ENCODE data around the gene NUP54. TPM values are rescaled to one million over a fixed set of nuclear protein-coding genes. Genes with fewer than 3 reads are reported as not detected.

The NUP54 gene
- total and polyA plus RNA-seq, 2 of the 8 experiments (the other 6 are each of a cell fraction or from before 2014, with no cell fraction given), result 51.4 to 103 TPM

DNA sequence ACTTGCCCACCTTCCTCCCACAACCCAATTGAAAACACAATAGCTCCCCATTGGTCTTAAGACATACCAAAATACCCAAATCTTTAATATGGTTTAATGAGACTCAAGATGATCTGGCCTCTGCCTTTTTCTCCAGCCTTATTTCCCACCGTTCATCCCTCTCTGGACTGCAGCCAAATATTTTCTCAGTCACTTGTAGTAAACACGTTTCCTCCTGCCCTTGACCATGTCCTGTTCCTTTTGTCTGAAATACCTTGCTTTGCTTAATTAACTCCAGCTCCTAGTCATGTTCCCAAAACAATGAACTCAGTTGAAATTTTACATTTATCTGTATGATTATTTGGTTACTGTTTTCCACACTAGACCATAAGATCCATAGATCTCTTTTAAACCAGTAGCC is 8.4 kb upstream of the NUP54 start (continued):
- TF ChIP-seq, protein P1, sequence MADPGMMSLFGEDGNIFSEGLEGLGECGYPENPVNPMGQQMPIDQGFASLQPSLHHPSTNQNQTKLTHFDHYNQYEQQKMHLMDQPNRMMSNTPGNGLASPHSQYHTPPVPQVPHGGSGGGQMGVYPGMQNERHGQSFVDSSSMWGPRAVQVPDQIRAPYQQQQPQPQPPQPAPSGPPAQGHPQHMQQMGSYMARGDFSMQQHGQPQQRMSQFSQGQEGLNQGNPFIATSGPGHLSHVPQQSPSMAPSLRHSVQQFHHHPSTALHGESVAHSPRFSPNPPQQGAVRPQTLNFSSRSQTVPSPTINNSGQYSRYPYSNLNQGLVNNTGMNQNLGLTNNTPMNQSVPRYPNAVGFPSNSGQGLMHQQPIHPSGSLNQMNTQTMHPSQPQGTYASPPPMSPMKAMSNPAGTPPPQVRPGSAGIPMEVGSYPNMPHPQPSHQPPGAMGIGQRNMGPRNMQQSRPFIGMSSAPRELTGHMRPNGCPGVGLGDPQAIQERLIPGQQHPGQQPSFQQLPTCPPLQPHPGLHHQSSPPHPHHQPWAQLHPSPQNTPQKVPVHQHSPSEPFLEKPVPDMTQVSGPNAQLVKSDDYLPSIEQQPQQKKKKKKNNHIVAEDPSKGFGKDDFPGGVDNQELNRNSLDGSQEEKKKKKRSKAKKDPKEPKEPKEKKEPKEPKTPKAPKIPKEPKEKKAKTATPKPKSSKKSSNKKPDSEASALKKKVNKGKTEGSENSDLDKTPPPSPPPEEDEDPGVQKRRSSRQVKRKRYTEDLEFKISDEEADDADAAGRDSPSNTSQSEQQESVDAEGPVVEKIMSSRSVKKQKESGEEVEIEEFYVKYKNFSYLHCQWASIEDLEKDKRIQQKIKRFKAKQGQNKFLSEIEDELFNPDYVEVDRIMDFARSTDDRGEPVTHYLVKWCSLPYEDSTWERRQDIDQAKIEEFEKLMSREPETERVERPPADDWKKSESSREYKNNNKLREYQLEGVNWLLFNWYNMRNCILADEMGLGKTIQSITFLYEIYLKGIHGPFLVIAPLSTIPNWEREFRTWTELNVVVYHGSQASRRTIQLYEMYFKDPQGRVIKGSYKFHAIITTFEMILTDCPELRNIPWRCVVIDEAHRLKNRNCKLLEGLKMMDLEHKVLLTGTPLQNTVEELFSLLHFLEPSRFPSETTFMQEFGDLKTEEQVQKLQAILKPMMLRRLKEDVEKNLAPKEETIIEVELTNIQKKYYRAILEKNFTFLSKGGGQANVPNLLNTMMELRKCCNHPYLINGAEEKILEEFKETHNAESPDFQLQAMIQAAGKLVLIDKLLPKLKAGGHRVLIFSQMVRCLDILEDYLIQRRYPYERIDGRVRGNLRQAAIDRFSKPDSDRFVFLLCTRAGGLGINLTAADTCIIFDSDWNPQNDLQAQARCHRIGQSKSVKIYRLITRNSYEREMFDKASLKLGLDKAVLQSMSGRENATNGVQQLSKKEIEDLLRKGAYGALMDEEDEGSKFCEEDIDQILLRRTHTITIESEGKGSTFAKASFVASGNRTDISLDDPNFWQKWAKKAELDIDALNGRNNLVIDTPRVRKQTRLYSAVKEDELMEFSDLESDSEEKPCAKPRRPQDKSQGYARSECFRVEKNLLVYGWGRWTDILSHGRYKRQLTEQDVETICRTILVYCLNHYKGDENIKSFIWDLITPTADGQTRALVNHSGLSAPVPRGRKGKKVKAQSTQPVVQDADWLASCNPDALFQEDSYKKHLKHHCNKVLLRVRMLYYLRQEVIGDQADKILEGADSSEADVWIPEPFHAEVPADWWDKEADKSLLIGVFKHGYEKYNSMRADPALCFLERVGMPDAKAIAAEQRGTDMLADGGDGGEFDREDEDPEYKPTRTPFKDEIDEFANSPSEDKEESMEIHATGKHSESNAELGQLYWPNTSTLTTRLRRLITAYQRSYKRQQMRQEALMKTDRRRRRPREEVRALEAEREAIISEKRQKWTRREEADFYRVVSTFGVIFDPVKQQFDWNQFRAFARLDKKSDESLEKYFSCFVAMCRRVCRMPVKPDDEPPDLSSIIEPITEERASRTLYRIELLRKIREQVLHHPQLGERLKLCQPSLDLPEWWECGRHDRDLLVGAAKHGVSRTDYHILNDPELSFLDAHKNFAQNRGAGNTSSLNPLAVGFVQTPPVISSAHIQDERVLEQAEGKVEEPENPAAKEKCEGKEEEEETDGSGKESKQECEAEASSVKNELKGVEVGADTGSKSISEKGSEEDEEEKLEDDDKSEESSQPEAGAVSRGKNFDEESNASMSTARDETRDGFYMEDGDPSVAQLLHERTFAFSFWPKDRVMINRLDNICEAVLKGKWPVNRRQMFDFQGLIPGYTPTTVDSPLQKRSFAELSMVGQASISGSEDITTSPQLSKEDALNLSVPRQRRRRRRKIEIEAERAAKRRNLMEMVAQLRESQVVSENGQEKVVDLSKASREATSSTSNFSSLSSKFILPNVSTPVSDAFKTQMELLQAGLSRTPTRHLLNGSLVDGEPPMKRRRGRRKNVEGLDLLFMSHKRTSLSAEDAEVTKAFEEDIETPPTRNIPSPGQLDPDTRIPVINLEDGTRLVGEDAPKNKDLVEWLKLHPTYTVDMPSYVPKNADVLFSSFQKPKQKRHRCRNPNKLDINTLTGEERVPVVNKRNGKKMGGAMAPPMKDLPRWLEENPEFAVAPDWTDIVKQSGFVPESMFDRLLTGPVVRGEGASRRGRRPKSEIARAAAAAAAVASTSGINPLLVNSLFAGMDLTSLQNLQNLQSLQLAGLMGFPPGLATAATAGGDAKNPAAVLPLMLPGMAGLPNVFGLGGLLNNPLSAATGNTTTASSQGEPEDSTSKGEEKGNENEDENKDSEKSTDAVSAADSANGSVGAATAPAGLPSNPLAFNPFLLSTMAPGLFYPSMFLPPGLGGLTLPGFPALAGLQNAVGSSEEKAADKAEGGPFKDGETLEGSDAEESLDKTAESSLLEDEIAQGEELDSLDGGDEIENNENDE (IDR thresholded peaks at IDR 0.05; ENCODE audit: insufficient replicate concordance, low read length), result no peak
- TF ChIP-seq EZH2 (IDR thresholded peaks at IDR 0.05; ENCODE audit: low read depth, low read length, severe bottlenecking), result no peak
- no peak for TF ChIP-seq TAF1 (IDR thresholded peaks at IDR 0.05; ENCODE audit: low read depth, low read length)
- TF ChIP-seq CREB1 (IDR thresholded peaks at IDR 0.05), result no peak
- no peak for TF ChIP-seq CEBPB (IDR thresholded peaks at IDR 0.05; ENCODE audit: low read depth, low read length)
- TF ChIP-seq, protein P2, sequence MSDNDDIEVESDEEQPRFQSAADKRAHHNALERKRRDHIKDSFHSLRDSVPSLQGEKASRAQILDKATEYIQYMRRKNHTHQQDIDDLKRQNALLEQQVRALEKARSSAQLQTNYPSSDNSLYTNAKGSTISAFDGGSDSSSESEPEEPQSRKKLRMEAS (IDR thresholded peaks at IDR 0.05), result no peak
- no peak for TF ChIP-seq CBX5 (IDR thresholded peaks at IDR 0.05; ENCODE audit: low read depth, low read length)
- no peak for TF ChIP-seq GABPA (IDR thresholded peaks at IDR 0.05; ENCODE audit: borderline replicate concordance, insufficient read depth, low read length)
- TF ChIP-seq CHD2 (IDR thresholded peaks at IDR 0.05; ENCODE audit: low read length), result no peak
- no peak for TF ChIP-seq SIN3A (conservative IDR thresholded peaks at IDR 0.05 in 1 of 2, IDR thresholded peaks at IDR 0.05 in 1 of 2; ENCODE audit: low read depth in 1 of 2, low read length in 2 of 2)
- TF ChIP-seq BCL11A (IDR thresholded peaks at IDR 0.05; ENCODE audit: low read depth in 2 of 2, low read length in 2 of 2), result no peak
- no peak for TF ChIP-seq ASH2L (IDR thresholded peaks at IDR 0.05; ENCODE audit: low read length)

Data from H1 (cell line).